ENCODE measurements around the gene CYP26B1. TPM values are rescaled to one million over a fixed set of nuclear protein-coding genes. Genes with fewer than 3 reads are reported as not detected.

CYP26B1 gene
- total RNA-seq, 1 experiment from 2014 or later = 3.9 TPM

- no peak overlapping the region for H3K9ac ChIP-seq (ENCODE audit: low read length)
- POLR2A ChIA-PET (ENCODE audit: unreplicated experiment) = no interaction called here
- H4K20me1 ChIP-seq (ENCODE audit: low read length) = no peaks in the 10 kb centered on the region
- CTCF ChIA-PET = no interaction called here
- no peak for DNase-seq
- H3K4me3 ChIP-seq (ENCODE audit: low read length) = peak overlapping the region; percentile 83
- H3K9me3 ChIP-seq (ENCODE audit: low read length) = no peaks in the 10 kb centered on the region
- peak overlapping the region; percentile 91 for H2AFZ ChIP-seq (ENCODE audit: low read length)
- no peak overlapping the region for H3K27ac ChIP-seq (ENCODE audit: low read length)
- H3F3A ChIP-seq (ENCODE audit: low read length, unreplicated experiment) = no peaks in the 10 kb centered on the region
- H3K36me3 ChIP-seq (ENCODE audit: low read depth, low read length) = no peaks in the 10 kb centered on the region
- no peak for ATAC-seq
- no peaks in the 10 kb centered on the region for H3K79me2 ChIP-seq (ENCODE audit: low read length)
- H3K27me3 ChIP-seq (ENCODE audit: low read length) = peaks cover 29% of the 10 kb centered on the region
- H3K4me1 ChIP-seq (ENCODE audit: insufficient read depth, low read length) = peaks cover 28% of the 10 kb centered on the region
- TF ChIP-seq CTCF (conservative IDR thresholded peaks at IDR 0.05; ENCODE audit: low read depth, low read length) (no peak), EZH2phosphoT487 (IDR thresholded peaks at IDR 0.05; ENCODE audit: borderline replicate concordance, low read length) (no peak), EZH2 (IDR thresholded peaks at IDR 0.05; ENCODE audit: low read length, unreplicated experiment) (no peak)
- peak overlapping the region; percentile 98 for H3K4me2 ChIP-seq (ENCODE audit: low read length)
- intact Hi-C loops (cut with micrococcal nuclease) = no loop called here
- no TSS peak for BruUV-seq (replicated peaks)
- H3K9me2 ChIP-seq (replicated peaks; ENCODE audit: low read length) = no peaks in the 10 kb centered on the region
These were observed 1.9 kb downstream of the CYP26B1 start for GRCh38 chr2:72145658-72146329.

DNA sequence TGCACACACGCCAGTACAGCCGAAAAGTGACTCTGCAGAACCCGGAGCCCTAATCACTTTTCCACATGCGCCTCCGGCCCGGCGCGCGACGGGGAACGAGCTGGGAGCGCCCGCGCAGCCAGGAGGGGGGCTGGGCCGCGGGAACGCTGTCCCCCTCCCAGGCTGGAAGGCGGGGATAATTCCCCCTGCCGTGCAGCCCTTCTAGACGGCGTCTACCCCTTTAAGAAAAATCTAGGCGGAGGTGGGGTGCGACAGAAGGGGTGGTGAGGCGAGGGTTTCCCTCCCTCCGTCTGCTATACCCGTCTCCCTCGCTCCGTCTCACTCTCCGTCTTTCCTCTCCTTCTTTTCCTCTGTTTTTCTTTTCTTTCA lies 2.4 kb downstream of the CYP26B1 start:
- ChIA-PET CTCF (no interaction called here), POLR2A (ENCODE audit: unreplicated experiment) (no interaction called here)
- Histone ChIP-seq H3K79me2 (ENCODE audit: low read length) (no peaks in the 10 kb centered on the region), H3K4me1 (ENCODE audit: insufficient read depth, low read length) (peaks cover 24% of the 10 kb centered on the region), H3K36me3 (ENCODE audit: low read depth, low read length) (no peaks in the 10 kb centered on the region), H3K27me3 (ENCODE audit: low read length) (peaks cover 29% of the 10 kb centered on the region), H3K9me3 (ENCODE audit: low read length) (no peaks in the 10 kb centered on the region), H3K9me2 (replicated peaks; ENCODE audit: low read length) (no peaks in the 10 kb centered on the region), H3K27ac (ENCODE audit: low read length) (no peak overlapping the region), H4K20me1 (ENCODE audit: low read length) (no peaks in the 10 kb centered on the region), H3K4me3 (ENCODE audit: low read length) (peak overlapping the region; percentile 83), H2AFZ (ENCODE audit: low read length) (peak overlapping the region; percentile 91), H3K4me2 (ENCODE audit: low read length) (peak overlapping the region; percentile 98), H3F3A (ENCODE audit: low read length, unreplicated experiment) (no peaks in the 10 kb centered on the region), H3K9ac (ENCODE audit: low read length) (peak overlapping the region; percentile 27; the same call in 1 of the 2 replicates)
- intact Hi-C loops (cut with micrococcal nuclease) = no loop called here
- no peak for TF ChIP-seq CTCF (conservative IDR thresholded peaks at IDR 0.05; ENCODE audit: low read depth, low read length)
- no peak for TF ChIP-seq EZH2phosphoT487 (IDR thresholded peaks at IDR 0.05; ENCODE audit: borderline replicate concordance, low read length)
- TF ChIP-seq EZH2 (IDR thresholded peaks at IDR 0.05; ENCODE audit: low read length, unreplicated experiment) = no peak
- DNase-seq = peak; percentile 46
- BruUV-seq (replicated peaks) = no TSS peak
- peak; percentile 31 for ATAC-seq

DNA sequence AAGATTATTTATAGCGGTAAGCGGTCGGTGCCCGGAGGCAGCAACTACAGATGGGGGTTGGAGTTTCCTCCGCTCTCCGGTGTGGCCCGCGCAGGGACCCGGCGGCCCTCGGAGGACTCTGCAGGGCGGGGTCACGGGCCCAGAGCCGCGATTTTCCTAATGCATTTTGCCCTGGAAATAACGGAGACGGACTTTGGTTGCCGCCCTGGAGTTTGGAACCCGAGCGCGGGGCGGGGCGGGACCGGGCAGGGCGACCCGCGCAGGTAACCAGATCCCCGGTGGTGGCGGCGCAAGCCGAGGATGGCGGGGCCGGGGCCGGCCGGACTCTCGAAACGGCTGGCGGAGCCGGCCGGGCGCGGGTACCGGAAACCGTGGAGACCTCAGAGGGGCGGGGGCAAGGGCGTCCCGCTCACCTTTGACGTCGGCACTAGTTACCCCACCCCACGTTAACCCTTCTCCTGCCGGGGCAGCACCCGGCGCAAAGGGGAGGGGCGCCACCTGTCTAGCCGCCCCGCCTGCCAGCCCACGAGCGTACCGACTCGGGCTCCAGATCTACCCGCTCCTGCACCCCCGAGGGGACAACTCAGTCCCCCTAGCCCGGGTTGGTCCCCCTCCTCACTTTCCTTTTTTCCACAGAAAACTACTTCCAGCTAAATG lies 2.9 kb downstream of the CYP26B1 start:
- intact Hi-C loops (cut with micrococcal nuclease) = no loop called here
- H3K79me2 ChIP-seq (ENCODE audit: low read length) = no peaks in the 10 kb centered on the region
- peak overlapping the region; percentile 83 for H3K4me3 ChIP-seq (ENCODE audit: low read length)
- ChIA-PET CTCF (no interaction called here), POLR2A (ENCODE audit: unreplicated experiment) (no interaction called here)
- H3K9ac ChIP-seq (ENCODE audit: low read length) = peak overlapping the region; percentile 27; the same call in 1 of the 2 replicates
- no peak for TF ChIP-seq EZH2 (IDR thresholded peaks at IDR 0.05; ENCODE audit: low read length, unreplicated experiment)
- H3K36me3 ChIP-seq (ENCODE audit: low read depth, low read length) = no peaks in the 10 kb centered on the region
- BruUV-seq (replicated peaks) = no TSS peak
- no peaks in the 10 kb centered on the region for H3K9me2 ChIP-seq (replicated peaks; ENCODE audit: low read length)
- H3K4me1 ChIP-seq (ENCODE audit: insufficient read depth, low read length) = peaks cover 20% of the 10 kb centered on the region
- H2AFZ ChIP-seq (ENCODE audit: low read length) = peak overlapping the region; percentile 91
- no peaks in the 10 kb centered on the region for H4K20me1 ChIP-seq (ENCODE audit: low read length)
- no peaks in the 10 kb centered on the region for H3F3A ChIP-seq (ENCODE audit: low read length, unreplicated experiment)
- DNase-seq = peak; percentile 59
- peak; percentile 39 for ATAC-seq
- H3K27ac ChIP-seq (ENCODE audit: low read length) = no peak overlapping the region
- H3K27me3 ChIP-seq (ENCODE audit: low read length) = peaks cover 25% of the 10 kb centered on the region
- H3K9me3 ChIP-seq (ENCODE audit: low read length) = no peaks in the 10 kb centered on the region
- peak overlapping the region; percentile 98 for H3K4me2 ChIP-seq (ENCODE audit: low read length)

Measured in PC-3 (cell line).